ENCODE data around the gene MYT1.
"Not testable (repeated sequence)": the region's sequence is repeated elsewhere in the genome, so short reads cannot be mapped to it uniquely, and the experiment has no call there.

MYT1 gene

GRCh38 chr20:64176551-64176950 is 12.3 kb downstream of the MYT1 start:
- Histone ChIP-seq H3K4me1 (no peaks in the 10 kb centered on the region), H3K36me3 (no peaks in the 10 kb centered on the region), H3K9me3 (no peaks in the 10 kb centered on the region), H3K27ac (no peak overlapping the region), H3K27me3 (peaks cover 0 to 32% of the 10 kb centered on the region in 2 donors), H3K4me3 (no peak overlapping the region)
- DNase-seq = no peak
- no peak for TF ChIP-seq CTCF (IDR thresholded peaks at IDR 0.05)
- intact Hi-C loops (cut with DNase I; ENCODE audit: low total_unique reads) = no loop called here

GRCh38 chr20:64176971-64177370 is 12.7 kb downstream of the MYT1 start:
- H3K9me3 ChIP-seq = no peaks in the 10 kb centered on the region
- DNase-seq = no peak
- no peak overlapping the region for H3K27ac ChIP-seq
- no peak overlapping the region for H3K4me3 ChIP-seq
- intact Hi-C loops (cut with DNase I; ENCODE audit: low total_unique reads) = no loop called here
- no peaks in the 10 kb centered on the region for H3K4me1 ChIP-seq
- TF ChIP-seq CTCF (IDR thresholded peaks at IDR 0.05) = no peak
- no peaks in the 10 kb centered on the region for H3K36me3 ChIP-seq
- peaks cover 0 to 28% of the 10 kb centered on the region in 2 donors for H3K27me3 ChIP-seq

- DNase-seq = no peak
- H3K9me3 ChIP-seq = no peaks in the 10 kb centered on the region
- no peak overlapping the region for H3K27ac ChIP-seq
- H3K4me3 ChIP-seq = no peak overlapping the region
- H3K36me3 ChIP-seq = no peaks in the 10 kb centered on the region
- no peak for TF ChIP-seq CTCF (IDR thresholded peaks at IDR 0.05)
- intact Hi-C loops (cut with DNase I; ENCODE audit: low total_unique reads) = no loop called here
- H3K4me1 ChIP-seq = no peaks in the 10 kb centered on the region
- peaks cover 0 to 27% of the 10 kb centered on the region in 2 donors for H3K27me3 ChIP-seq
Observed at GRCh38 chr20:64177384-64177783, 13.1 kb downstream of the MYT1 start.

- H3K4me1 ChIP-seq = no peaks in the 10 kb centered on the region
- H3K36me3 ChIP-seq = no peaks in the 10 kb centered on the region
- no peaks in the 10 kb centered on the region for H3K9me3 ChIP-seq
- intact Hi-C loops (cut with DNase I; ENCODE audit: low total_unique reads) = no loop called here
- TF ChIP-seq CTCF (IDR thresholded peaks at IDR 0.05) = no peak
- H3K27ac ChIP-seq = no peak overlapping the region
- DNase-seq = no peak
- peaks cover 0 to 26% of the 10 kb centered on the region in 2 donors for H3K27me3 ChIP-seq
- no peak overlapping the region for H3K4me3 ChIP-seq
Observed at GRCh38 chr20:64177787-64178186, 13.5 kb downstream of the MYT1 start.

GRCh38 chr20:64178925-64179324 is 14.7 kb downstream of the MYT1 start:
- DNase-seq; H3K9me3 ChIP-seq; H3K4me3 ChIP-seq; H3K4me1 ChIP-seq; H3K27ac ChIP-seq; H3K36me3 ChIP-seq; intact Hi-C loops (cut with DNase I; ENCODE audit: low total_unique reads): not testable (repeated sequence)
- peaks cover 0 to 19% of the 10 kb centered on the region in 2 donors for H3K27me3 ChIP-seq

GRCh38 chr20:64179805-64180204 is 15.6 kb downstream of the MYT1 start:
- Histone ChIP-seq H3K4me1 (no peaks in the 10 kb centered on the region), H3K27me3 (peaks cover 0 to 21% of the 10 kb centered on the region in 2 donors), H3K36me3 (no peaks in the 10 kb centered on the region), H3K4me3 (no peak overlapping the region), H3K9me3 (no peaks in the 10 kb centered on the region), H3K27ac (no peak overlapping the region)
- intact Hi-C loops (cut with DNase I; ENCODE audit: low total_unique reads) = no loop called here
- no peak for TF ChIP-seq CTCF (IDR thresholded peaks at IDR 0.05)
- DNase-seq = no peak

All from tibial artery (tissue), 4 donors.